ENCODE results near the gene SAG. TPM values are rescaled to one million over a fixed set of nuclear protein-coding genes. Genes with fewer than 3 reads are reported as not detected.

The SAG gene
- total and polyA plus RNA-seq, 2 experiments from 2014 or later, result 0.47 TPM; not detected in 1

GRCh38 chr2:233264667-233265066, 42.9 kb upstream of the SAG start:
- H3K36me3 ChIP-seq (replicated peaks; ENCODE audit: insufficient read depth, low read depth), result no peaks in the 10 kb centered on the region
- no peaks in the 10 kb centered on the region for H3K79me2 ChIP-seq
- 88% methylated on average over 8 of the region's 8 CpGs for WGBS (ENCODE audit: low lambda C conversion rate, missing lambda C conversion rate)
- no peaks in the 10 kb centered on the region for H3K9me3 ChIP-seq (ENCODE audit: low read depth)
- no peak overlapping the region for H2AFZ ChIP-seq
- H4K20me1 ChIP-seq (ENCODE audit: insufficient read depth, poor library complexity, severe bottlenecking), result no peaks in the 10 kb centered on the region
- H3K4me1 ChIP-seq (ENCODE audit: insufficient read depth), result no peaks in the 10 kb centered on the region
- no peaks in the 10 kb centered on the region for H3K27me3 ChIP-seq
- no peak overlapping the region for H3K4me2 ChIP-seq
- TF ChIP-seq CTCF (IDR thresholded peaks at IDR 0.05; ENCODE audit: poor library complexity) (no peak), EZH2 (IDR thresholded peaks at IDR 0.05; ENCODE audit: borderline replicate concordance) (no peak), EZH2phosphoT487 (IDR thresholded peaks at IDR 0.05; ENCODE audit: low read depth, severe bottlenecking, unreplicated experiment) (no peak)
- H3K9me2 ChIP-seq (replicated peaks; ENCODE audit: insufficient read depth), result no peaks in the 10 kb centered on the region
- no peak overlapping the region for H3K4me3 ChIP-seq
- H3K27ac ChIP-seq, result no peak overlapping the region
- DNase-seq (ENCODE audit: low spot score), result no peak

GRCh38 chr2:233265899-233266431, 41.7 kb upstream of the SAG start:
- TF ChIP-seq CTCF (IDR thresholded peaks at IDR 0.05; ENCODE audit: poor library complexity) (no peak), EZH2 (IDR thresholded peaks at IDR 0.05; ENCODE audit: borderline replicate concordance) (no peak), EZH2phosphoT487 (IDR thresholded peaks at IDR 0.05; ENCODE audit: low read depth, severe bottlenecking, unreplicated experiment) (no peak)
- H3K4me1 ChIP-seq (ENCODE audit: insufficient read depth), result no peaks in the 10 kb centered on the region
- no peak overlapping the region for H3K4me3 ChIP-seq
- no peaks in the 10 kb centered on the region for H3K27me3 ChIP-seq
- no peak overlapping the region for H3K27ac ChIP-seq
- no peaks in the 10 kb centered on the region for H3K79me2 ChIP-seq
- H3K36me3 ChIP-seq (replicated peaks; ENCODE audit: insufficient read depth, low read depth), result peaks cover 4% of the 10 kb centered on the region
- H3K9me2 ChIP-seq (replicated peaks; ENCODE audit: insufficient read depth), result no peaks in the 10 kb centered on the region
- H3K4me2 ChIP-seq, result no peak overlapping the region
- H3K9me3 ChIP-seq (ENCODE audit: low read depth), result no peaks in the 10 kb centered on the region
- 93% methylated on average over 10 of the region's 10 CpGs for WGBS (ENCODE audit: low lambda C conversion rate, missing lambda C conversion rate)
- no peak overlapping the region for H2AFZ ChIP-seq
- H4K20me1 ChIP-seq (ENCODE audit: insufficient read depth, poor library complexity, severe bottlenecking), result no peaks in the 10 kb centered on the region
- no peak for DNase-seq (ENCODE audit: low spot score)

- Histone ChIP-seq H4K20me1 (ENCODE audit: insufficient read depth, poor library complexity, severe bottlenecking) (no peaks in the 10 kb centered on the region), H2AFZ (no peak overlapping the region), H3K36me3 (replicated peaks; ENCODE audit: insufficient read depth, low read depth) (peaks cover 4% of the 10 kb centered on the region), H3K4me2 (no peak overlapping the region), H3K4me1 (ENCODE audit: insufficient read depth) (no peaks in the 10 kb centered on the region), H3K9me2 (replicated peaks; ENCODE audit: insufficient read depth) (no peaks in the 10 kb centered on the region), H3K4me3 (no peak overlapping the region), H3K27me3 (no peaks in the 10 kb centered on the region), H3K27ac (no peak overlapping the region), H3K9me3 (ENCODE audit: low read depth) (no peaks in the 10 kb centered on the region), H3K79me2 (no peaks in the 10 kb centered on the region)
- WGBS (ENCODE audit: low lambda C conversion rate, missing lambda C conversion rate), result 89% methylated on average over 4 of the region's 4 CpGs
- no peak for DNase-seq (ENCODE audit: low spot score)
- TF ChIP-seq EZH2phosphoT487 (IDR thresholded peaks at IDR 0.05; ENCODE audit: low read depth, severe bottlenecking, unreplicated experiment) (no peak), EZH2 (IDR thresholded peaks at IDR 0.05; ENCODE audit: borderline replicate concordance) (no peak), CTCF (IDR thresholded peaks at IDR 0.05; ENCODE audit: poor library complexity) (no peak)
Observed at GRCh38 chr2:233266481-233266880, 41.1 kb upstream of the SAG start.

Measured in hepatocyte (in vitro differentiated cells).